ENCODE measurements around the gene TOM1L1. TPM values are rescaled to one million over a fixed set of nuclear protein-coding genes. Genes with fewer than 3 reads are reported as not detected.

TOM1L1 gene
- total RNA-seq, 2 experiments from 2014 or later, result not detected

- DNase-seq (no peak), ATAC-seq (ENCODE audit: poor library complexity) (no peak)
- ChIA-PET CTCF (no interaction called here), POLR2A (no interaction called here)
- Histone ChIP-seq H3K4me1 (ENCODE audit: insufficient read depth, low read length) (no peaks in the 10 kb centered on the region), H3K27me3 (ENCODE audit: control insufficient read depth in 1 of 2, insufficient read depth in 2 of 2, low read length in 2 of 2) (no peaks in the 10 kb centered on the region), H3K4me3 (ENCODE audit: low read length) (no peak overlapping the region), H3K36me3 (ENCODE audit: insufficient read depth, low read length) (no peaks in the 10 kb centered on the region), H3K9me3 (ENCODE audit: control insufficient read depth in 1 of 2, insufficient read depth in 1 of 2, low read length in 2 of 2) (peaks cover 0 to 9% of the 10 kb centered on the region in 2 experiments), H3K27ac (ENCODE audit: low read depth in 1 of 2, low read length in 2 of 2) (no peak overlapping the region)
- Mint-ChIP-seq H3K27ac (no peak overlapping the region), H3K27me3 (no peaks in the 10 kb centered on the region), H3K4me1 (ENCODE audit: low read depth) (no peaks in the 10 kb centered on the region), H3K4me3 (no peak overlapping the region), H3K36me3 (ENCODE audit: low read depth) (no peaks in the 10 kb centered on the region), H3K9me3 (peaks cover 5% of the 10 kb centered on the region)
- intact Hi-C loops (cut with DNase I, micrococcal nuclease), result no loop called here
- TF ChIP-seq, protein P1, sequence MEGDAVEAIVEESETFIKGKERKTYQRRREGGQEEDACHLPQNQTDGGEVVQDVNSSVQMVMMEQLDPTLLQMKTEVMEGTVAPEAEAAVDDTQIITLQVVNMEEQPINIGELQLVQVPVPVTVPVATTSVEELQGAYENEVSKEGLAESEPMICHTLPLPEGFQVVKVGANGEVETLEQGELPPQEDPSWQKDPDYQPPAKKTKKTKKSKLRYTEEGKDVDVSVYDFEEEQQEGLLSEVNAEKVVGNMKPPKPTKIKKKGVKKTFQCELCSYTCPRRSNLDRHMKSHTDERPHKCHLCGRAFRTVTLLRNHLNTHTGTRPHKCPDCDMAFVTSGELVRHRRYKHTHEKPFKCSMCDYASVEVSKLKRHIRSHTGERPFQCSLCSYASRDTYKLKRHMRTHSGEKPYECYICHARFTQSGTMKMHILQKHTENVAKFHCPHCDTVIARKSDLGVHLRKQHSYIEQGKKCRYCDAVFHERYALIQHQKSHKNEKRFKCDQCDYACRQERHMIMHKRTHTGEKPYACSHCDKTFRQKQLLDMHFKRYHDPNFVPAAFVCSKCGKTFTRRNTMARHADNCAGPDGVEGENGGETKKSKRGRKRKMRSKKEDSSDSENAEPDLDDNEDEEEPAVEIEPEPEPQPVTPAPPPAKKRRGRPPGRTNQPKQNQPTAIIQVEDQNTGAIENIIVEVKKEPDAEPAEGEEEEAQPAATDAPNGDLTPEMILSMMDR (IDR thresholded peaks at IDR 0.05), result no peak
These were observed 18.8 kb downstream of the TOM1L1 start for GRCh38 chr17:54919425-54919824.

DNA sequence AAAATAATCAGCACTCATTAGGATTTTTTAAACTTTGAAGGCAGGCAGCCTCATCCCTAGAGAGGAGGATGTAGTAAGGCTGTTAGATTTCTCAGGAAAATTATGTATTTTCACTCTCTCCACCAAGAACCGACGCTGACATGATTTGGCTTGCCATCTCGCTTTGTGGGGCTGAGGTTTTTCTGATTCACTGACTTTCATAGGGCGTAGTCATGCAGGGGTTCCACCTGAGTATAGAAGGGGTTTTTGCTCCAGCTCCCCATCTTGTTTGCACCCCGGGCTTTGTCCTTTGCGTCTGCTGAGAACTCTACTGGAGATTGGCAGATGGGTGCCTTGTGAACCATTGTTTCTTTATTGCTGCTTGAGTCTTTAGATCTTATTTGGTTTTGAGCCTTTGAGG is 20.2 kb downstream of the TOM1L1 start:
- H3K36me3 Mint-ChIP-seq (ENCODE audit: low read depth), result no peaks in the 10 kb centered on the region

GRCh38 chr17:54924405-54924804 is 23.8 kb downstream of the TOM1L1 start:
- DNase-seq (no peak), ATAC-seq (ENCODE audit: poor library complexity) (no peak)
- Mint-ChIP-seq H3K27ac (no peak overlapping the region), H3K4me1 (ENCODE audit: low read depth) (no peaks in the 10 kb centered on the region), H3K36me3 (ENCODE audit: low read depth) (no peaks in the 10 kb centered on the region), H3K27me3 (peaks cover 5% of the 10 kb centered on the region), H3K9me3 (no peaks in the 10 kb centered on the region), H3K4me3 (no peak overlapping the region)
- TF ChIP-seq, protein P1 (IDR thresholded peaks at IDR 0.05), result no peak
- H3K36me3 ChIP-seq (ENCODE audit: insufficient read depth, low read length), result no peaks in the 10 kb centered on the region
- POLR2A ChIA-PET, result no interaction called here
- intact Hi-C loops (cut with DNase I, micrococcal nuclease), result no loop called here
- no peak overlapping the region for H3K4me3 ChIP-seq (ENCODE audit: low read length)
- CTCF ChIA-PET, result no interaction called here
- no peak overlapping the region for H3K27ac ChIP-seq (ENCODE audit: low read depth in 1 of 2, low read length in 2 of 2)
- no peaks in the 10 kb centered on the region for H3K4me1 ChIP-seq (ENCODE audit: insufficient read depth, low read length)
- no peaks in the 10 kb centered on the region for H3K9me3 ChIP-seq (ENCODE audit: control insufficient read depth in 1 of 2, insufficient read depth in 1 of 2, low read length in 2 of 2)
- H3K27me3 ChIP-seq (ENCODE audit: control insufficient read depth in 1 of 2, insufficient read depth in 2 of 2, low read length in 2 of 2), result no peaks in the 10 kb centered on the region

More for the DNA sequence above, 20.2 kb downstream of the TOM1L1 start:
- no peaks in the 10 kb centered on the region for H3K27me3 ChIP-seq (ENCODE audit: control insufficient read depth in 1 of 2, insufficient read depth in 2 of 2, low read length in 2 of 2)
- no peaks in the 10 kb centered on the region for H3K36me3 ChIP-seq (ENCODE audit: insufficient read depth, low read length)
- ChIA-PET CTCF (no interaction called here), POLR2A (no interaction called here)
- intact Hi-C loops (cut with DNase I, micrococcal nuclease), result no loop called here
- DNase-seq, result no peak
- peaks cover 0 to 9% of the 10 kb centered on the region in 2 experiments for H3K9me3 ChIP-seq (ENCODE audit: control insufficient read depth in 1 of 2, insufficient read depth in 1 of 2, low read length in 2 of 2)
- H3K9me3 Mint-ChIP-seq, result peaks cover 5% of the 10 kb centered on the region
- no peaks in the 10 kb centered on the region for H3K4me1 Mint-ChIP-seq (ENCODE audit: low read depth)
- no peak overlapping the region for H3K27ac ChIP-seq (ENCODE audit: low read depth in 1 of 2, low read length in 2 of 2)
- H3K4me3 Mint-ChIP-seq, result no peak overlapping the region
- H3K27ac Mint-ChIP-seq, result no peak overlapping the region
- no peak overlapping the region for H3K4me3 ChIP-seq (ENCODE audit: low read length)
- no peaks in the 10 kb centered on the region for H3K27me3 Mint-ChIP-seq
- TF ChIP-seq, protein P1 (IDR thresholded peaks at IDR 0.05), result no peak
- ATAC-seq (ENCODE audit: poor library complexity), result no peak
- no peaks in the 10 kb centered on the region for H3K4me1 ChIP-seq (ENCODE audit: insufficient read depth, low read length)
